Sigmoid colon (tissue), 7 donors: ENCODE measurements around the gene ZDHHC7. TPM values are rescaled to one million over a fixed set of nuclear protein-coding genes. Genes with fewer than 3 reads are reported as not detected.
A peak's percentile ranks its signal among the peaks of the same experiment; 100 is the strongest.

ENCODE experiments used
- DNase-seq: peaks from one replicate; pipeline ENCODE4 v3.0.0-alpha.2; 2019
- H3K27ac ChIP-seq, 4 donors: fragments of 200-600 bp; sonication (generic); one replicate each; pipeline ENCODE4 v1.5.1; 2016 to 2019; ENCODE audit warnings: mild to moderate bottlenecking in 1 of 4
- H3K27me3 ChIP-seq, 3 donors: fragments of 200-600 bp; sonication (generic); one replicate each; pipeline ENCODE4 v1.5.1; 2019; ENCODE audit warnings: mild to moderate bottlenecking in 1 of 3
- H3K36me3 ChIP-seq, 4 donors: fragments of 200-600 bp; sonication (generic); one replicate each; pipeline ENCODE4 v1.5.1; 2016 to 2019
- H3K4me1 ChIP-seq, 4 donors: fragments of 200-600 bp; sonication (generic); one replicate each; pipeline ENCODE4 v1.5.1; 2017 to 2019
- H3K4me3 ChIP-seq, 4 donors: fragments of 200-600 bp; sonication (generic); one replicate each; pipeline ENCODE4 v1.5.1; 2017 to 2019; ENCODE audit warnings: mild to moderate bottlenecking in 2 of 4, moderate library complexity in 1 of 4
- H3K9me3 ChIP-seq, 4 donors: fragments of 200-600 bp in 3 of 4; sonication (generic) in 3 of 4; one replicate each; pipeline versions ENCODE4 v1.5.1 to v1.6.1; 2013 to 2019
- CTCF ChIP-seq, 4 experiments: fragments of 450-650 bp in 3 of 4; fragments of 200-600 bp in 1 of 4; IDR thresholded peaks; one replicate each; pipeline ENCODE4 v1.5.1; 2016 to 2019; ENCODE audit warnings: antibody characterized with exemption in 4 of 4, mild to moderate bottlenecking in 3 of 4, moderate library complexity in 2 of 4
- EP300 ChIP-seq, 4 donors: sonication (generic); formaldehyde crosslinking; IDR thresholded peaks; one replicate each; pipeline ENCODE4 v1.6.1; 2017; ENCODE audit warnings: antibody characterized with exemption in 4 of 4
- POLR2A ChIP-seq, 2 donors: fragments of 450-650 bp; IDR thresholded peaks; one replicate each; pipeline ENCODE4 v1.6.1; 2016; ENCODE audit warnings: antibody characterized with exemption in 2 of 2, mild to moderate bottlenecking in 2 of 2, moderate library complexity in 2 of 2
- POLR2AphosphoS5 ChIP-seq, 4 donors: sonication (generic); formaldehyde crosslinking; IDR thresholded peaks; one replicate each; pipeline ENCODE4 v1.6.1; 2017; ENCODE audit warnings: antibody characterized with exemption in 4 of 4
- WGBS, 2 donors: extraction: QIAGEN DNeasy Blood & Tissue Kit; methylation state at CpG; one replicate each; pipeline ENCODE4 v1.1.7; 2013; 5-methylcytosine and 5-hydroxymethylcytosine counted together
- intact Hi-C: fragments of 100-400 bp; cut with DNase I; formaldehyde crosslinking; loops from one replicate; pipeline ENCODE4 v1.15.1; 2023
- polyA plus RNA-seq, 3 donors: library from polyadenylated mRNA; stranded (reverse); fragments of 200-250 nt; gene quantifications; one replicate each; pipeline ENCODE4 v1.2.3, GENCODE V29; 2013
- total RNA-seq, 4 donors: library from RNA; depleted of rRNA; stranded (reverse); fragments of >200 nt; gene quantifications; one replicate each; pipeline ENCODE4 v1.1.0, GENCODE V29; 2016
- donor health status: healthy with polysubstance abuse.
- donor health status: Bipolar disorder and iron deficiency.
- donor health status: healthy.

The ZDHHC7 gene
- total and polyA plus RNA-seq, 7 donors: 20.8 to 69.5 (median 56.2) TPM

GRCh38 chr16:84970447-84971127, 40.7 kb downstream of the ZDHHC7 start:
- Histone ChIP-seq H3K27me3 (no peaks in the 10 kb centered on the region), H3K9me3 (no peaks in the 10 kb centered on the region), H3K36me3 (peaks cover 9 to 21% (median 16%) of the 10 kb centered on the region in 4 donors), H3K27ac (peak overlapping the region in 1 of 4 donors; percentile 80), H3K4me3 (no peak overlapping the region), H3K4me1 (peaks cover 0 to 45% (median 32%) of the 10 kb centered on the region in 4 donors)
- intact Hi-C loops: loop anchor here (1.0 to 5.0 kb wide), 3 partner anchors 46 to 298 kb away; no protein-coding TSS in a partner anchor
- WGBS, 2 donors: 17 to 25% methylated on average over 18 of the region's 18 CpGs
- TF ChIP-seq EP300 (IDR thresholded peaks at IDR 0.05): no peak
- TF ChIP-seq CTCF (IDR thresholded peaks at IDR 0.05): peak; percentile 93 to 99 (median 96)
- peak in 1 of 4 donors; percentile 12 for TF ChIP-seq POLR2AphosphoS5 (IDR thresholded peaks at IDR 0.05)
- peak; percentile 92 for DNase-seq

GRCh38 chr16:84967828-84968227, 43.5 kb downstream of the ZDHHC7 start:
- Histone ChIP-seq H3K4me1 (peaks cover 0 to 38% (median 27%) of the 10 kb centered on the region in 4 donors), H3K9me3 (no peaks in the 10 kb centered on the region), H3K27me3 (no peaks in the 10 kb centered on the region), H3K36me3 (no peaks in the 10 kb centered on the region), H3K27ac (peak overlapping the region in 2 of 4 donors; percentile 46 to 62), H3K4me3 (no peak overlapping the region)
- WGBS, 2 donors: 85 to 87% methylated on average over 16 of the region's 16 CpGs
- TF ChIP-seq POLR2AphosphoS5 (IDR thresholded peaks at IDR 0.05): peak; percentile 35 to 83 (median 54)
- TF ChIP-seq CTCF (IDR thresholded peaks at IDR 0.05): no peak
- no peak for DNase-seq
- intact Hi-C loops: no loop called here

- Histone ChIP-seq H3K36me3 (no peaks in the 10 kb centered on the region), H3K4me1 (peaks cover 0 to 23% (median 7%) of the 10 kb centered on the region in 4 donors), H3K4me3 (no peak overlapping the region), H3K9me3 (no peaks in the 10 kb centered on the region), H3K27ac (no peak overlapping the region), H3K27me3 (no peaks in the 10 kb centered on the region)
- TF ChIP-seq CTCF (IDR thresholded peaks at IDR 0.05) (no peak), EP300 (IDR thresholded peaks at IDR 0.05) (no peak), POLR2A (IDR thresholded peaks at IDR 0.05) (no peak), POLR2AphosphoS5 (IDR thresholded peaks at IDR 0.05) (no peak)
- DNase-seq: no peak
- WGBS, 2 donors: 90% methylated on average over 43 of the region's 43 CpGs
- intact Hi-C loops: no loop called here
These were observed 45.6 kb downstream of the ZDHHC7 start for GRCh38 chr16:84965428-84966415.

- intact Hi-C loops: no loop called here
- Histone ChIP-seq H3K4me3 (no peak overlapping the region), H3K27me3 (no peaks in the 10 kb centered on the region), H3K27ac (no peak overlapping the region), H3K36me3 (no peaks in the 10 kb centered on the region), H3K4me1 (peaks cover 0 to 13% (median 4%) of the 10 kb centered on the region in 4 donors), H3K9me3 (no peaks in the 10 kb centered on the region)
- no peak for DNase-seq
- 88 to 91% methylated on average over 19 of the region's 19 CpGs for WGBS, 2 donors
- TF ChIP-seq POLR2AphosphoS5 (IDR thresholded peaks at IDR 0.05) (no peak), CTCF (IDR thresholded peaks at IDR 0.05) (no peak), POLR2A (IDR thresholded peaks at IDR 0.05) (no peak), EP300 (IDR thresholded peaks at IDR 0.05) (no peak)
These were observed 46.8 kb downstream of the ZDHHC7 start for GRCh38 chr16:84964386-84965128.
